Measurements from ENCODE around the gene CD200. TPM values are rescaled to one million over a fixed set of nuclear protein-coding genes. Genes with fewer than 3 reads are reported as not detected.

The CD200 gene
- total and polyA plus RNA-seq, 2 of the 4 experiments (the other 2 are of a cell fraction): 1.1 to 1.7 TPM

- no peak overlapping the region for H3K14ac ChIP-seq (replicated peaks; ENCODE audit: low read depth, low read length)
- H3K56ac ChIP-seq (ENCODE audit: extremely low read depth, insufficient read depth, low read length): no peak overlapping the region
- peak overlapping the region; percentile 23; the same call in 1 of the 2 replicates for H4K5ac ChIP-seq (ENCODE audit: low read depth, low read length)
- H2AK5ac ChIP-seq (ENCODE audit: low read depth, low read length): no peak overlapping the region
- no peaks in the 10 kb centered on the region for H3K9me3 ChIP-seq (ENCODE audit: control insufficient read depth, insufficient read depth, low read length)
- ATAC-seq (ENCODE audit: low read depth) (peak; percentile 46), DNase-seq (peak; percentile 18)
- H2BK15ac ChIP-seq (ENCODE audit: low read depth, low read length): no peak overlapping the region
- H4K8ac ChIP-seq (ENCODE audit: low read depth in 2 of 2, low read length in 2 of 2): no peak overlapping the region; a peak in 1 of 4 replicates
- in situ Hi-C loops (cut with MboI; ENCODE audit: low sequenced_read_pairs) (no loop called here), intact Hi-C loops (cut with micrococcal nuclease) (no loop called here), dilution Hi-C loops (cut with HindIII; ENCODE audit: low sequenced_read_pairs, unreplicated experiment) (no loop called here)
- H4K91ac ChIP-seq (ENCODE audit: insufficient read depth, low read depth, low read length): no peak overlapping the region
- no TSS peak for BruUV-seq (replicated peaks)
- no peak overlapping the region for H3K27ac ChIP-seq (ENCODE audit: insufficient read depth, low read length)
- no peak overlapping the region for H2AFZ ChIP-seq (replicated peaks; ENCODE audit: low read length, poor library complexity)
- no peak overlapping the region for H2BK20ac ChIP-seq (ENCODE audit: low read depth, low read length)
- H3K27me3 ChIP-seq (ENCODE audit: control insufficient read depth, insufficient read depth, low read length): no peaks in the 10 kb centered on the region; the same call in 1 of the 2 replicates
- POLR2A ChIA-PET (ENCODE audit: unreplicated experiment): no interaction called here
- H3K23ac ChIP-seq (ENCODE audit: low read depth, low read length): no peak overlapping the region
- H3K18ac ChIP-seq (ENCODE audit: low read depth, low read length): peak overlapping the region; percentile 68; the same call in 1 of the 2 replicates
- TF ChIP-seq NFE2L2 (IDR thresholded peaks at IDR 0.05; ENCODE audit: low read depth, low read length) (no peak), MAFK (IDR thresholded peaks at IDR 0.05; ENCODE audit: low read depth, low read length) (no peak), MAZ (IDR thresholded peaks at IDR 0.05; ENCODE audit: borderline replicate concordance, low read depth, low read length) (no peak), BHLHE40 (IDR thresholded peaks at IDR 0.05; ENCODE audit: low read depth, low read length) (no peak), FOS (IDR thresholded peaks at IDR 0.05; ENCODE audit: low read depth, low read length) (no peak), POLR2A (IDR thresholded peaks at IDR 0.05; ENCODE audit: low read depth, low read length) (no peak), USF2 (IDR thresholded peaks at IDR 0.05; ENCODE audit: low read depth, low read length) (no peak), CEBPB (IDR thresholded peaks at IDR 0.05; ENCODE audit: low read depth, low read length) (no peak), CTCF (conservative IDR thresholded peaks at IDR 0.05; ENCODE audit: low read depth, low read length) (no peak), ELK1 (IDR thresholded peaks at IDR 0.05; ENCODE audit: borderline replicate concordance, low read depth, low read length) (no peak), CHD1 (IDR thresholded peaks at IDR 0.05; ENCODE audit: low read depth, low read length) (no peak), SMC3 (IDR thresholded peaks at IDR 0.05; ENCODE audit: low read depth, low read length) (no peak), MXI1 (IDR thresholded peaks at IDR 0.05; ENCODE audit: borderline replicate concordance, low read depth, low read length) (no peak)
- H3K4me3 ChIP-seq (ENCODE audit: insufficient read depth, low read depth, low read length): no peak overlapping the region
- 62% methylated on average over 2 of the region's 3 CpGs; no CpG with 5 or more reads in 1 of the 2 experiments for WGBS, 2 experiments (ENCODE audit: extremely low coverage in 2 of 2, insufficient read length in 1 of 2)
- no peak overlapping the region for H3K4ac ChIP-seq (ENCODE audit: low read depth, low read length)
- peaks cover 2% of the 10 kb centered on the region; the same call in 1 of the 2 replicates for H3K4me1 ChIP-seq (ENCODE audit: control insufficient read depth, insufficient read depth, low read length)
- no peaks in the 10 kb centered on the region for H4K20me1 ChIP-seq (ENCODE audit: insufficient read depth, low read length)
- no peak overlapping the region for H3K9ac ChIP-seq (ENCODE audit: low read depth, low read length)
- CTCF ChIA-PET: no interaction called here
- no peaks in the 10 kb centered on the region for H3K79me1 ChIP-seq (ENCODE audit: low read depth in 1 of 2, low read length in 2 of 2)
- 0 out of 2 replicates have a peak, but pooled peaks cover 2% of the 10 kb centered on the region for H3K9me1 ChIP-seq (ENCODE audit: insufficient read depth, low read length)
- no peaks in the 10 kb centered on the region for H3K36me3 ChIP-seq (ENCODE audit: control insufficient read depth, insufficient read depth, low read length)
- H2BK5ac ChIP-seq (ENCODE audit: low read depth, low read length, poor library complexity, severe bottlenecking): no peak overlapping the region
- no peak overlapping the region; the same call in 1 of the 2 replicates for H3K4me2 ChIP-seq (ENCODE audit: low read depth, low read length)
- H2BK120ac ChIP-seq (ENCODE audit: low read depth, low read length): no peak overlapping the region
- no peak overlapping the region for H2AK9ac ChIP-seq (replicated peaks; ENCODE audit: low read depth, low read length, poor library complexity)
Measured at GRCh38 chr3:112411425-112411824, 78.5 kb downstream of the CD200 start.

Data from IMR-90 (cell line).